H1 (cell line): ENCODE results near the gene STRN.

Source experiments
- CTCF ChIP-seq, 3 experiments: IDR thresholded peaks; 1 replicate in 2 of 3; 2 replicates in 1 of 3; pipeline versions ENCODE4 v1.5.1 to v1.6.1; 2011; ENCODE audit warnings: low read length in 3 of 3, mild to moderate bottlenecking in 3 of 3, inconsistent platforms in 2 of 3, low read depth in 1 of 3, moderate library complexity in 1 of 3; ENCODE audit not compliant: insufficient read depth in 1 of 3; ENCODE audit errors: control extremely low read depth in 1 of 3
- EP300 ChIP-seq, 2 experiments: IDR thresholded peaks; 1 replicate in 1 of 2; 2 replicates in 1 of 2; pipeline ENCODE4 v1.6.1; 2011 to 2012; ENCODE audit warnings: low read depth in 2 of 2, low read length in 2 of 2, mild to moderate bottlenecking in 2 of 2, borderline replicate concordance in 1 of 2, inconsistent platforms in 1 of 2, moderate library complexity in 1 of 2
- MAX ChIP-seq: IDR thresholded peaks from 2 replicates; pipeline ENCODE4 v1.6.1; 2012; ENCODE audit warnings: inconsistent platforms
- PHF8 ChIP-seq: fragments of 200-600 bp; sonication (generic); conservative IDR thresholded peaks from 2 replicates; pipeline ENCODE4 v1.7.1; 2012; ENCODE audit warnings: low read depth, mild to moderate bottlenecking, inconsistent platforms, low read length, moderate library complexity
- POLR2AphosphoS5 ChIP-seq: IDR thresholded peaks from 2 replicates; pipeline ENCODE4 v1.6.1; 2011; ENCODE audit warnings: low read depth, low read length
- RAD21 ChIP-seq, 2 experiments: IDR thresholded peaks in 1 of 2; conservative IDR thresholded peaks in 1 of 2; 2 replicates each; pipeline ENCODE4 v1.6.1; 2011; ENCODE audit warnings: low read depth in 2 of 2, low read length in 2 of 2, improper control_type of control experiment in 1 of 2, inconsistent platforms in 1 of 2, mild to moderate bottlenecking in 1 of 2, moderate library complexity in 1 of 2
- SIN3A ChIP-seq, 2 experiments: IDR thresholded peaks in 1 of 2; conservative IDR thresholded peaks in 1 of 2; 2 replicates each; pipeline ENCODE4 v1.6.1; 2011 to 2012; ENCODE audit warnings: low read length in 2 of 2, improper control_type of control experiment in 1 of 2, low read depth in 1 of 2, mild to moderate bottlenecking in 1 of 2
- SP2 ChIP-seq: IDR thresholded peaks from 2 replicates; pipeline ENCODE4 v1.6.1; 2012; ENCODE audit warnings: mild to moderate bottlenecking, low read length, inconsistent platforms

GRCh38 chr2:36981911-36982310, 15.6 kb upstream of the STRN start:
- TF ChIP-seq SIN3A (conservative IDR thresholded peaks at IDR 0.05 in 1 of 2, IDR thresholded peaks at IDR 0.05 in 1 of 2; ENCODE audit: low read depth in 1 of 2, low read length in 2 of 2): no peak
- TF ChIP-seq MAX: no peak
- no peak for TF ChIP-seq SP2
- TF ChIP-seq EP300 (IDR thresholded peaks at IDR 0.05; ENCODE audit: borderline replicate concordance in 1 of 2, low read depth in 2 of 2, low read length in 2 of 2): no peak
- TF ChIP-seq CTCF (IDR thresholded peaks at IDR 0.05; ENCODE audit: control extremely low read depth in 1 of 3, insufficient read depth in 1 of 3, low read depth in 1 of 3, low read length in 3 of 3): no peak
- no peak for TF ChIP-seq RAD21 (IDR thresholded peaks at IDR 0.05 in 1 of 2, conservative IDR thresholded peaks at IDR 0.05 in 1 of 2; ENCODE audit: low read depth in 2 of 2, low read length in 2 of 2)
- no peak for TF ChIP-seq PHF8
- no peak for TF ChIP-seq POLR2AphosphoS5
